Small intestine (tissue), 7 donors: ENCODE measurements around the gene FXR2. TPM values are rescaled to one million over a fixed set of nuclear protein-coding genes. Genes with fewer than 3 reads are reported as not detected.

ENCODE experiments used
- DNase-seq, 2 donors: peaks; one replicate each; pipeline versions ENCODE4 v3.0.0 to v3.0.0-alpha.2; 2013
- FAIRE-seq: peaks from 2 replicates; lab custom pipeline; 2012; peaks lifted over from hg19 to GRCh38; lab: Jason Lieb, UNC
- H3K27ac ChIP-seq, 3 donors: one replicate each; pipeline ENCODE4 v1.5.1; 2013; ENCODE audit warnings: low read length in 2 of 3, mild to moderate bottlenecking in 2 of 3, control low read depth in 1 of 3, inconsistent platforms in 1 of 3, low read depth in 1 of 3, moderate library complexity in 1 of 3
- H3K27me3 ChIP-seq, 3 donors: one replicate each; pipeline ENCODE4 v1.6.1; 2013; ENCODE audit warnings: low read length in 3 of 3, inconsistent platforms in 1 of 3; ENCODE audit not compliant: control insufficient read depth in 3 of 3, insufficient read depth in 3 of 3
- H3K36me3 ChIP-seq, 3 donors: one replicate each; pipeline ENCODE4 v1.6.1; 2013; ENCODE audit warnings: low read length in 3 of 3, inconsistent platforms in 1 of 3, low read depth in 1 of 3, mild to moderate bottlenecking in 1 of 3, moderate library complexity in 1 of 3; ENCODE audit not compliant: control insufficient read depth in 3 of 3, insufficient read depth in 2 of 3
- H3K4me1 ChIP-seq, 3 donors: one replicate each; pipeline ENCODE4 v1.6.1; 2013; ENCODE audit warnings: low read length in 2 of 3, inconsistent platforms in 1 of 3, low read depth in 1 of 3, mild to moderate bottlenecking in 1 of 3, moderate library complexity in 1 of 3; ENCODE audit not compliant: control insufficient read depth in 3 of 3, insufficient read depth in 2 of 3
- H3K4me3 ChIP-seq, 3 donors: one replicate each; pipeline ENCODE4 v1.5.1; 2013; ENCODE audit warnings: low read length in 3 of 3, control low read depth in 1 of 3, inconsistent platforms in 1 of 3, low read depth in 1 of 3, mild to moderate bottlenecking in 1 of 3, moderate library complexity in 1 of 3
- H3K9me3 ChIP-seq, 2 donors: one replicate each; pipeline ENCODE4 v1.6.1; 2013; ENCODE audit warnings: low read depth in 1 of 2, low read length in 1 of 2; ENCODE audit not compliant: control insufficient read depth in 2 of 2, insufficient read depth in 1 of 2
- WGBS, 3 donors: extraction: QIAGEN DNeasy Blood & Tissue Kit; methylation state at CpG; one replicate each; pipeline ENCODE4 v1.1.7; 2013; 5-methylcytosine and 5-hydroxymethylcytosine counted together
- polyA plus RNA-seq, 4 donors: library from polyadenylated mRNA; stranded (reverse) in 3 of 4; unstranded in 1 of 4; fragments of 200-250 nt in 3 of 4; fragments of 120-200 nt in 1 of 4; gene quantifications; one replicate each; pipeline versions ENCODE4 v1.2.1 to v1.2.3, GENCODE V29; 2013
- donor health status: healthy with polysubstance abuse.
- donor health status: control.
- donor health status: control.
- donor health status: Bipolar disorder and iron deficiency.
- donor health status: healthy.

Gene FXR2
- polyA plus RNA-seq, 4 donors: 25.1 to 41.1 (median 30.9) TPM

GRCh38 chr17:7634384-7634783 is 19.7 kb upstream of the FXR2 start:
- peak in 1 of 2 donors; percentile 40 for DNase-seq

DNA sequence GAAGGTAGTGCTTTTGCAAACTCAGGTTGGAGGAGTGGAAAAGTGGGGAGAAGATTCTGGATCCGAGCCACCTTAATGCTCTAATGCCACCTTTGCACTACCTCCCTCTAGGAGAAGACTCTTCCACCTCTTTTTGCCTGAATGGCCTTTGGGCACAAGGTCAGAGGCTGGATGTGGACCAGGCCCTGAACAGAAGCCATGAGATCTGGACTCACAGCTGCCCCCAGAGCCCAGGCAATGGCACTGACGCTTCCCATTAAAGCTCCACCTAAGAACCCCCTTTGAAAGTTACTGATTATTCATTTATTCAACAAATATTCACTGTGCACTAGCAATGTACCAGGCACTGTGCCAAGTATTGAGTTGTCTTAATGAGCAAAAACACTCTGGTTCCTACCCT is 18.4 kb upstream of the FXR2 start:
- peaks cover 0 to 3% (median 0%) of the 10 kb centered on the region in 3 donors for H3K27me3 ChIP-seq
- no peak for FAIRE-seq
- H3K4me1 ChIP-seq: peaks cover 0 to 39% (median 6%) of the 10 kb centered on the region in 3 donors
- 76 to 83% (median 82%) methylated on average over 2 of the region's 2 CpGs for WGBS, 3 donors
- no peak for DNase-seq
- H3K4me3 ChIP-seq: no peak overlapping the region
- H3K27ac ChIP-seq: no peak overlapping the region
- no peaks in the 10 kb centered on the region for H3K36me3 ChIP-seq
- no peaks in the 10 kb centered on the region for H3K9me3 ChIP-seq

More at GRCh38 chr17:7634384-7634783, 19.7 kb upstream of the FXR2 start:
- no peaks in the 10 kb centered on the region for H3K9me3 ChIP-seq
- WGBS, 3 donors: 33 to 48% (median 35%) methylated on average over 5 of the region's 5 CpGs
- H3K4me3 ChIP-seq: no peak overlapping the region
- H3K27me3 ChIP-seq: peaks cover 0 to 3% (median 0%) of the 10 kb centered on the region in 3 donors
- H3K36me3 ChIP-seq: no peaks in the 10 kb centered on the region
- peaks cover 0 to 30% (median 6%) of the 10 kb centered on the region in 3 donors for H3K4me1 ChIP-seq
- no peak for FAIRE-seq
- no peak overlapping the region for H3K27ac ChIP-seq

DNA sequence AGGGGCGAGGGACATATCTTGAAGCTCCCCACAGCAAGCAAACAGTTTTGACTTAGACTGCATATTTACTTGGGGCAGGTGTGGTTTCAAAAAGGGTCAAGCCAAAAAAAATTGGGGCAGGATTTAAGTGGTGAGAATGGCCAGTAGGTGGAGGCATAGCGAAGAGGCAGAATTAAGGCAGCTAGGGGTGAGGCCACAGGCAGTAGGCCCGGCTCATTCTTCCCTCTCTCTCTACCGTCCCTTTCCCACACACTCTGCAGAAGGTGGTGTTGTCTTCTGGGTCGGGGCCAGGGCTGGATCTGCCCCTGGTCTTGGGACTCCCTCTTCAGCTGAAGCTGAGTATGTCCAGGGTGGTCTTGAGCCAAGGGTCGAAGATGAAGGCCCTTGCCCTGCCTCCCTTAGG is 17.8 kb upstream of the FXR2 start:
- no peak overlapping the region for H3K27ac ChIP-seq
- DNase-seq (no peak), FAIRE-seq (no peak)
- peaks cover 0 to 3% (median 0%) of the 10 kb centered on the region in 3 donors for H3K27me3 ChIP-seq
- no peak overlapping the region for H3K4me3 ChIP-seq
- 43 to 52% (median 46%) methylated on average over 6 of the region's 6 CpGs for WGBS, 3 donors
- no peaks in the 10 kb centered on the region for H3K9me3 ChIP-seq
- peaks cover 0 to 42% (median 6%) of the 10 kb centered on the region in 3 donors for H3K4me1 ChIP-seq
- no peaks in the 10 kb centered on the region for H3K36me3 ChIP-seq

GRCh38 chr17:7631398-7632380 is 17.0 kb upstream of the FXR2 start:
- Histone ChIP-seq H3K27me3 (peaks cover 0 to 3% (median 0%) of the 10 kb centered on the region in 3 donors), H3K4me3 (no peak overlapping the region), H3K4me1 (peaks cover 0 to 44% (median 6%) of the 10 kb centered on the region in 3 donors), H3K36me3 (peaks cover 0 to 4% (median 0%) of the 10 kb centered on the region in 3 donors), H3K9me3 (no peaks in the 10 kb centered on the region), H3K27ac (no peak overlapping the region)
- DNase-seq (peak in 1 of 2 donors; percentile 25), FAIRE-seq (no peak)
- 28 to 58% (median 49%) methylated on average over 11 of the region's 11 CpGs for WGBS, 3 donors

- H3K4me3 ChIP-seq: no peak within 1 kb of the TSS
- no peaks in the 10 kb centered on the region for H3K9me3 ChIP-seq
- H3K36me3 ChIP-seq: peaks cover 0 to 20% (median 0%) of the 10 kb centered on the region in 3 donors
- peak within 1 kb of the TSS in 2 of 3 donors; percentile 45 to 76 for H3K27ac ChIP-seq
- FAIRE-seq (no peak), DNase-seq (peak; percentile 47 to 77)
- H3K27me3 ChIP-seq: no peaks in the 10 kb centered on the region
- WGBS, 3 donors: 31 to 65% (median 56%) methylated on average over 13 of the region's 13 CpGs
- peaks cover 0 to 45% (median 6%) of the 10 kb centered on the region in 3 donors for H3K4me1 ChIP-seq
Measured at GRCh38 chr17:7629939-7630571, 15.4 kb upstream of the FXR2 start, which contains the start of gene SHBG. TSS of gene SHBG (plus strand) at chr17:7630135. CDS start at chr17:7630173, 38 bp downstream.

DNA sequence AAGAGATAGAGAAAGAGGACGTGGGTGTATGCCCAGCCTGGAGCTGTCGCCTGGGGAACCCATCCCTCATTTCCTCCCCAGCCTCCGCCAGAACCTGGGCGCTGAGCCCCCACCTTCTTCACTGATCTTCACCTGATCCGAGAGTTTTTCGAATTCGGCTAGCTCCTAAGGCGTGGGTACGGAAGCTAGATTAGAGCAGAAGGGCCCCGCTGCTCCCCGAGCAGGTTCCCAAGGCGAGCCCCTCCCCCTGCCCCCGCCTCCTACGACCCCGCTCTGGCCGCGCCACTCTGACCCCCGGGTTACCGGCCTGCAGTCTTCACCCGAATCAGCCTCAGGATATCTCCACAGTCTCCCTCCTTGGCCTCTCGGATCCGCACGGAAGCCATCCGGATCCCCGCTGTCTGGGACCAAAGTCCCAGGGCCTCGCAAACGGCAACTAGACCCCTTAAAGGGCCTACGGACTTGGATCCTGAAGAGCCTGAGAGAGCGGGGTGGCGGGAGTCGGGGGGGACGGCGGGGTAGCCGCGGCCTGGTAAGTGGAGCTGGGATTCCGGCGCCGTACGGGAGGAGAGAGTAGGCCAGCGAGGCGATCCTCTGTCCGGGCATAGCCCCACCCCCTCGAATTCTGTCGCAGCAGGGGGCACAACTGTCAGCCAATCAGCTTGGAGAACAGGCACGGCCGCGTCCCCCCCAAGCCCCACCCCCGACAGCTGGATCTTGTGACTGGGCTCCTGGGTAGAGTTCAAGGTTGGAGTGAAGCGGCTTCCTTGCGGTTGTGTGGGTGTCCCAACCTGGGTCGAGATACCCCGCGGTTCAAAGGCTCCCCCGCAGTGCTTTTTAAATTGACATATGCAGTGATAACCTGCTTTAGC is 12.8 kb upstream of the FXR2 start, which contains the start of gene SAT2:
Gene SAT2 (minus strand): TSS at position 572 of the 872 bp plus-strand sequence. CDS start 186 bp downstream, at position 386.
- DNase-seq (peak; percentile 97), FAIRE-seq (no peak)
- peak within 1 kb of the TSS; percentile 95 to 97 (median 97) for H3K4me3 ChIP-seq
- H3K9me3 ChIP-seq: no peaks in the 10 kb centered on the region
- peak within 1 kb of the TSS; percentile 95 to 99 (median 95) for H3K27ac ChIP-seq
- WGBS, 3 donors: 0 to 1% (median 0%) methylated on average over 38 to 54 of the region's 54 CpGs
- peaks cover 0 to 25% (median 0%) of the 10 kb centered on the region in 3 donors for H3K36me3 ChIP-seq
- peaks cover 0 to 45% (median 6%) of the 10 kb centered on the region in 3 donors for H3K4me1 ChIP-seq
- H3K27me3 ChIP-seq: no peaks in the 10 kb centered on the region

DNA sequence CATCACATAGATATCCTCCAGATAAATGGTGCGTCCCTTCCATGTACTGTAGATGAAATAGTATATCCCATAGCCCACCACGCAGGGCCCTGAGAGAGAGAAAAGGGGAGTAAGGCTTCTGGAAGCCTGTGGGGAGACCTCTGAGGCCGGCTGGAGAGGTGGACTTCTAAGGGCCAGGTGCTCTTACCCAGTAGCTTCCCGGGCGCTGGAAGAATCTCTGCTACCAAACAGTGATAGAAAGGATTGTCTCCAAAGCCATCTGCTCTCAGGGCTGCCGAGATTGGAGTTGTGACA is 12.2 kb upstream of the FXR2 start:
- no peaks in the 10 kb centered on the region for H3K27me3 ChIP-seq
- H3K4me1 ChIP-seq: peaks cover 0 to 40% (median 6%) of the 10 kb centered on the region in 3 donors
- DNase-seq (no peak), FAIRE-seq (no peak)
- H3K9me3 ChIP-seq: no peaks in the 10 kb centered on the region
- whole genome bisulfite sequencing, 3 donors: 6 to 21% (median 19%) methylated on average over 6 of the region's 6 CpGs
- peaks cover 0 to 25% (median 0%) of the 10 kb centered on the region in 3 donors for H3K36me3 ChIP-seq
- peak overlapping the region; percentile 95 to 97 (median 97) for H3K4me3 ChIP-seq
- H3K27ac ChIP-seq: peak overlapping the region; percentile 95 to 99 (median 95)
